K562 (cell line): ENCODE measurements around the gene AP5Z1. TPM values are rescaled to one million over a fixed set of nuclear protein-coding genes. Genes with fewer than 3 reads are reported as not detected.

Experiments used
- ATAC-seq: fragments of 200-7000 bp; cut with Tn5 transposase; 3 replicates; pipeline ENCODE4 v1.9.1; 2020; ENCODE audit warnings: moderate library complexity
- BruUV-seq: library from RNA; stranded (reverse); fragments of 400-500 nt; replicated peaks from 2 replicates; lab custom pipeline; 2021; lab: Mats Ljungman, UMichigan
- CTCF ChIA-PET: fragments of 300-600 bp; formaldehyde crosslinking; extraction: SDS; loops from one replicate; lab custom pipeline; 2021; ENCODE audit warnings: low intra/inter-chr PET ratio; lab: Yijun Ruan, JAX
- POLR2A ChIA-PET: fragments of 300-600, 350-650 bp; sonication (Branson Sonifier 250); formaldehyde crosslinking; extraction: SDS; loops from one replicate; lab custom pipeline; 2021; ENCODE audit warnings: antibody characterized with exemption, inconsistent platforms; lab: Yijun Ruan, JAX
- DNase-seq, 4 experiments: peaks; one replicate each; pipeline versions ENCODE4 v3.0.0 to v3.0.0-alpha.2; 2011 to 2018; ENCODE audit warnings: low spot score in 3 of 4, mixed read lengths in 3 of 4; ENCODE audit errors: extremely low read depth in 1 of 4
- FAIRE-seq: peaks from 2 replicates; lab custom pipeline; 2011; peaks lifted over from hg19 to GRCh38; lab: Jason Lieb, UNC
- H2AFZ ChIP-seq: 2 replicates; pipeline ENCODE4 v1.6.0; 2011; ENCODE audit warnings: low read depth, low read length, control low read depth, inconsistent platforms
- H3K27ac ChIP-seq: fragments of 200-600 bp; 3 replicates; pipeline ENCODE4 v1.8.0; 2011; ENCODE audit warnings: low read depth, mild to moderate bottlenecking, control low read depth, inconsistent platforms, low read length, moderate library complexity, mixed read lengths; ENCODE audit errors: extremely low read depth
- H3K27me3 ChIP-seq, 2 experiments: fragments of 300-600 bp in 1 of 2; 2 replicates in 1 of 2; 3 replicates in 1 of 2; pipeline versions ENCODE4 v1.6.0 to v1.8.0; 2011; ENCODE audit warnings: inconsistent platforms in 2 of 2, low read length in 2 of 2, mild to moderate bottlenecking in 1 of 2, mixed read lengths in 1 of 2, moderate library complexity in 1 of 2; ENCODE audit not compliant: control insufficient read depth in 2 of 2, insufficient read depth in 2 of 2
- H3K36me3 ChIP-seq: fragments of 300-600 bp; 3 replicates; pipeline ENCODE4 v1.8.0; 2011; ENCODE audit warnings: mild to moderate bottlenecking, low read length, inconsistent platforms; ENCODE audit not compliant: control insufficient read depth, insufficient read depth
- H3K4me1 ChIP-seq, 2 experiments: fragments of 200-600 bp in 1 of 2; replicated peaks in 1 of 2; 2 replicates in 1 of 2; 3 replicates in 1 of 2; pipeline versions ENCODE4 v1.5.1 to v1.8.0; 2011; ENCODE audit warnings: inconsistent platforms in 2 of 2, low read length in 2 of 2, mild to moderate bottlenecking in 1 of 2, mixed read lengths in 1 of 2, moderate library complexity in 1 of 2; ENCODE audit not compliant: control insufficient read depth in 2 of 2, insufficient read depth in 2 of 2
- H3K4me2 ChIP-seq: 2 replicates; pipeline ENCODE4 v1.6.1; 2011; ENCODE audit warnings: low read length, control low read depth, inconsistent platforms, mixed read lengths; ENCODE audit not compliant: insufficient read depth
- H3K4me3 ChIP-seq: fragments of 200-600 bp; sonication (generic), shearing (Covaris generic); 2 replicates; pipeline ENCODE4 v1.5.1; 2016; ENCODE audit warnings: control low read depth, inconsistent platforms
- H3K79me2 ChIP-seq: fragments of 200-600 bp; 3 replicates; pipeline ENCODE4 v1.8.0; 2011; ENCODE audit warnings: low read length, inconsistent platforms; ENCODE audit not compliant: control insufficient read depth, insufficient read depth
- H3K9ac ChIP-seq, 2 experiments: 2 replicates each; pipeline versions ENCODE4 v1.6.0 to v1.6.1; 2011; ENCODE audit warnings: low read depth in 2 of 2, low read length in 2 of 2, control low read depth in 1 of 2, inconsistent platforms in 1 of 2, mild to moderate bottlenecking in 1 of 2, mixed read lengths in 1 of 2; ENCODE audit not compliant: insufficient read depth in 1 of 2
- H3K9me1 ChIP-seq: one replicate; pipeline ENCODE4 v1.6.0; 2011; ENCODE audit warnings: inconsistent platforms, mild to moderate bottlenecking, low read length, moderate library complexity; ENCODE audit not compliant: control insufficient read depth, insufficient read depth
- H3K9me3 ChIP-seq: replicated peaks from 2 replicates; pipeline ENCODE4 v1.5.1; 2011; ENCODE audit warnings: low read depth, low read length, inconsistent platforms; ENCODE audit not compliant: control insufficient read depth, insufficient read depth
- H4K20me1 ChIP-seq: replicated peaks from 2 replicates; pipeline ENCODE4 v1.6.1; 2011; ENCODE audit warnings: low read length, inconsistent platforms, mixed read lengths; ENCODE audit not compliant: control insufficient read depth, insufficient read depth
- CUX1 ChIP-seq: fragments of 200-800 bp; sonication (Bioruptor generic); IDR thresholded peaks from 2 replicates; pipeline ENCODE4 v1.6.1; 2016; ENCODE audit warnings: missing genetic modification characterization, missing compliant biosample characterization
- GABPB1 ChIP-seq: sonication (generic); formaldehyde crosslinking; IDR thresholded peaks from 2 replicates; pipeline ENCODE4 v1.8.0; 2022; ENCODE audit warnings: mild to moderate bottlenecking, missing genetic modification reagents
- PHTF2 ChIP-seq: fragments of 250-450 bp; sonication (Bioruptor Pico); IDR thresholded peaks from 2 replicates; pipeline ENCODE4 v1.5.0; 2021; ENCODE audit warnings: mild to moderate bottlenecking
- POLR2G ChIP-seq: fragments of 200-400 bp; formaldehyde crosslinking; IDR thresholded peaks from 2 replicates; pipeline ENCODE4 v1.6.1; 2017; ENCODE audit warnings: low read depth, mild to moderate bottlenecking, antibody characterized with exemption, low read length, moderate library complexity
- TRIM24 ChIP-seq, 2 experiments: fragments of 450-650 bp; IDR thresholded peaks; 2 replicates each; pipeline ENCODE4 v1.6.1; 2016
- TRIM28 ChIP-seq: fragments of 450-650 bp; IDR thresholded peaks from 2 replicates; pipeline ENCODE4 v1.6.1; 2017
- ZNF431 ChIP-seq: sonication (generic); formaldehyde crosslinking; IDR thresholded peaks from 2 replicates; pipeline ENCODE4 v1.8.0; 2022; ENCODE audit warnings: mild to moderate bottlenecking, missing genetic modification reagents
- WGBS: fragments of 100-300 bp; shearing (Covaris generic); methylation state at CpG from one replicate; pipeline ENCODE4 v1.1.6; 2016; ENCODE audit warnings: low coverage, mixed read lengths; ENCODE audit not compliant: insufficient coverage; ENCODE audit errors: missing lambda C conversion rate; 5-methylcytosine and 5-hydroxymethylcytosine counted together
- in situ Hi-C: fragments of 300-500 bp; cut with MboI; formaldehyde crosslinking; loops from 4 replicates; pipeline ENCODE4 v1.15.0; 2018; ENCODE audit warnings: inconsistent platforms, mixed read lengths
- intact Hi-C: fragments of 100-400 bp; cut with micrococcal nuclease; formaldehyde crosslinking; loops from 2 replicates; pipeline ENCODE4 v1.14.2; 2022
- polyA plus RNA-seq, 8 experiments: library from polyadenylated mRNA; depleted of rRNA in 4 of 8; stranded (reverse) in 5 of 8; unstranded in 3 of 8; fragments of >200 nt; fragmentation: Nextera tagmentation in 2 of 8; fragmentation: Illumina TruSeq in 1 of 8; extraction: Ambion mirVana in 2 of 8; extraction: Trizol in 1 of 8; gene quantifications; 2 replicates each; pipeline versions ENCODE4 v1.2.1 to v1.2.3, GENCODE V29; 2011 to 2014; ENCODE audit warnings: inconsistent platforms in 1 of 8, missing spikeins in 1 of 8
- total RNA-seq, 7 experiments: library from RNA; depleted of rRNA in 6 of 7; stranded (reverse); fragments of >200 nt in 6 of 7; fragmentation: Illumina TruSeq in 2 of 7; extraction: Trizol in 2 of 7; gene quantifications; 2 replicates each; pipeline versions ENCODE4 v1.2.1 to v1.2.3, GENCODE V29; 2011 to 2021; ENCODE audit warnings: low replicate concordance in 1 of 7
- TF ChIP-seq, protein P1 (sequence below), 2 experiments: fragments of 450-650 bp in 1 of 2; IDR thresholded peaks; 2 replicates each; pipeline ENCODE4 v1.6.1; 2011 to 2017; ENCODE audit warnings: low read depth in 2 of 2, antibody characterized with exemption in 1 of 2, borderline replicate concordance in 1 of 2, low read length in 1 of 2, mild to moderate bottlenecking in 1 of 2, mixed read lengths in 1 of 2; ENCODE audit not compliant: control insufficient read depth in 1 of 2

AP5Z1 gene
- total and polyA plus RNA-seq, 9 of the 15 experiments (the other 6 are each of a cell fraction or from before 2014, with no cell fraction given), result 0.06 to 31.1 (median 6.4) TPM

DNA sequence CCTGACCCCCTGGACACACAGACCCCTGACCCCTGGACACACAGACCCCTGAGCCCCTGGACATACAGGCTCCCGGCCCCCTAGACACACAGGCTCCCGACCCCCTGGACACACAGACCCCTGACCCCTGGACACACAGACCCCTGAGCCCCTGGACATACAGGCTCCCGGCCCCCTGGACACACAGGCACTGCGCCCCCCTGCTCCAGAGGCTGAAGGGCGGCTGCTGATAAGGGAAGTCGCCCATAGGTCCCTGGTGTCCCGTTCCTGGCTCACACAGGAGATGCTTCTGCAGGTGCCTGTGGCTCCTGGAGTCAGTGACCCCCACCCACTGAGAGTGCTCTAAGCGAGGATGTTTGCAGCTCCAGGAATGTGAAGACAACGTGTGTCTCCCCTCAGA is 3.7 kb upstream of the AP5Z1 start:
- Histone ChIP-seq H3K27ac (no peak overlapping the region), H3K36me3 (peaks cover 10% of the 10 kb centered on the region; the same call in 2 of the 3 replicates), H3K9ac (no peak overlapping the region), H2AFZ (no peak overlapping the region), H4K20me1 (no peaks in the 10 kb centered on the region), H3K9me1 (peaks cover 5% of the 10 kb centered on the region), H3K9me3 (no peaks in the 10 kb centered on the region), H3K27me3 (no peaks in the 10 kb centered on the region), H3K79me2 (peaks cover 13% of the 10 kb centered on the region), H3K4me2 (no peak overlapping the region), H3K4me3 (no peak overlapping the region), H3K4me1 (peaks cover 17 to 28% of the 10 kb centered on the region in 2 experiments)
- ChIA-PET CTCF (no interaction called here), POLR2A (no interaction called here)
- no peak for DNase-seq
- in situ Hi-C loops (no loop called here), intact Hi-C loops (no loop called here)
- no peak for FAIRE-seq
- no TSS peak for BruUV-seq
- WGBS, result 81% methylated on average over 8 of the region's 9 CpGs
- no peak for ATAC-seq
- TF ChIP-seq PHTF2 (CRISPR knock-in tag) (no peak), POLR2G (peak; percentile 38)

GRCh38 chr7:4772306-4772705 is 3.1 kb upstream of the AP5Z1 start:
- WGBS, result 88% methylated on average over 6 of the region's 6 CpGs
- H3K79me2 ChIP-seq, result peaks cover 16% of the 10 kb centered on the region
- intact Hi-C loops (no loop called here), in situ Hi-C loops (no loop called here)
- BruUV-seq, result no TSS peak
- H3K36me3 ChIP-seq, result peaks cover 11% of the 10 kb centered on the region; the same call in 2 of the 3 replicates
- H4K20me1 ChIP-seq, result no peaks in the 10 kb centered on the region
- FAIRE-seq (no peak), DNase-seq (no peak), ATAC-seq (no peak)
- H3K4me2 ChIP-seq, result no peak overlapping the region
- no peak overlapping the region for H3K4me3 ChIP-seq
- no peaks in the 10 kb centered on the region for H3K9me3 ChIP-seq
- no peak overlapping the region for H3K9ac ChIP-seq
- ChIA-PET CTCF (no interaction called here), POLR2A (no interaction called here)
- H2AFZ ChIP-seq, result no peak overlapping the region
- H3K27me3 ChIP-seq, result no peaks in the 10 kb centered on the region
- no peak overlapping the region for H3K27ac ChIP-seq
- H3K9me1 ChIP-seq, result peaks cover 5% of the 10 kb centered on the region
- H3K4me1 ChIP-seq, result peaks cover 19 to 28% of the 10 kb centered on the region in 2 experiments
- TF ChIP-seq, protein P1, sequence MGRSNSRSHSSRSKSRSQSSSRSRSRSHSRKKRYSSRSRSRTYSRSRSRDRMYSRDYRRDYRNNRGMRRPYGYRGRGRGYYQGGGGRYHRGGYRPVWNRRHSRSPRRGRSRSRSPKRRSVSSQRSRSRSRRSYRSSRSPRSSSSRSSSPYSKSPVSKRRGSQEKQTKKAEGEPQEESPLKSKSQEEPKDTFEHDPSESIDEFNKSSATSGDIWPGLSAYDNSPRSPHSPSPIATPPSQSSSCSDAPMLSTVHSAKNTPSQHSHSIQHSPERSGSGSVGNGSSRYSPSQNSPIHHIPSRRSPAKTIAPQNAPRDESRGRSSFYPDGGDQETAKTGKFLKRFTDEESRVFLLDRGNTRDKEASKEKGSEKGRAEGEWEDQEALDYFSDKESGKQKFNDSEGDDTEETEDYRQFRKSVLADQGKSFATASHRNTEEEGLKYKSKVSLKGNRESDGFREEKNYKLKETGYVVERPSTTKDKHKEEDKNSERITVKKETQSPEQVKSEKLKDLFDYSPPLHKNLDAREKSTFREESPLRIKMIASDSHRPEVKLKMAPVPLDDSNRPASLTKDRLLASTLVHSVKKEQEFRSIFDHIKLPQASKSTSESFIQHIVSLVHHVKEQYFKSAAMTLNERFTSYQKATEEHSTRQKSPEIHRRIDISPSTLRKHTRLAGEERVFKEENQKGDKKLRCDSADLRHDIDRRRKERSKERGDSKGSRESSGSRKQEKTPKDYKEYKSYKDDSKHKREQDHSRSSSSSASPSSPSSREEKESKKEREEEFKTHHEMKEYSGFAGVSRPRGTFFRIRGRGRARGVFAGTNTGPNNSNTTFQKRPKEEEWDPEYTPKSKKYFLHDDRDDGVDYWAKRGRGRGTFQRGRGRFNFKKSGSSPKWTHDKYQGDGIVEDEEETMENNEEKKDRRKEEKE (IDR thresholded peaks at IDR 0.05; ENCODE audit: borderline replicate concordance in 1 of 2, control insufficient read depth in 1 of 2, low read depth in 2 of 2, low read length in 1 of 2), result no peak
- TF ChIP-seq GABPB1 (CRISPR knock-in tag) (no peak), TRIM28 (no peak), ZNF431 (no peak), TRIM24 (IDR thresholded peaks at IDR 0.05) (no peak), CUX1 (no peak)
